GM19468 (cell line): Measurements from ENCODE around the gene DYRK4.
"Not testable (repeated sequence)": the region's sequence is repeated elsewhere in the genome, so short reads cannot be mapped to it uniquely, and the experiment has no call there.

Experiments
- ATAC-seq: cut with Tn5 transposase; IDR thresholded peaks from one replicate; pipeline ENCODE4 v1.9.1; 2021; ENCODE audit warnings: mild to moderate bottlenecking, moderate library complexity, moderate number of reproducible peaks; ENCODE audit not compliant: unreplicated experiment; ENCODE audit errors: extremely low read depth

Gene DYRK4, protein sequence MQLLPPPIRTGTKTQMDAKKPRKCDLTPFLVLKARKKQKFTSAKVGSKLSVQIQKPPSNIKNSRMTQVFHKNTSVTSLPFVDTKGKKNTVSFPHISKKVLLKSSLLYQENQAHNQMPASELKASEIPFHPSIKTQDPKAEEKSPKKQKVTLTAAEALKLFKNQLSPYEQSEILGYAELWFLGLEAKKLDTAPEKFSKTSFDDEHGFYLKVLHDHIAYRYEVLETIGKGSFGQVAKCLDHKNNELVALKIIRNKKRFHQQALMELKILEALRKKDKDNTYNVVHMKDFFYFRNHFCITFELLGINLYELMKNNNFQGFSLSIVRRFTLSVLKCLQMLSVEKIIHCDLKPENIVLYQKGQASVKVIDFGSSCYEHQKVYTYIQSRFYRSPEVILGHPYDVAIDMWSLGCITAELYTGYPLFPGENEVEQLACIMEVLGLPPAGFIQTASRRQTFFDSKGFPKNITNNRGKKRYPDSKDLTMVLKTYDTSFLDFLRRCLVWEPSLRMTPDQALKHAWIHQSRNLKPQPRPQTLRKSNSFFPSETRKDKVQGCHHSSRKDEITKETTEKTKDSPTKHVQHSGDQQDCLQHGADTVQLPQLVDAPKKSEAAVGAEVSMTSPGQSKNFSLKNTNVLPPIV

DNA sequence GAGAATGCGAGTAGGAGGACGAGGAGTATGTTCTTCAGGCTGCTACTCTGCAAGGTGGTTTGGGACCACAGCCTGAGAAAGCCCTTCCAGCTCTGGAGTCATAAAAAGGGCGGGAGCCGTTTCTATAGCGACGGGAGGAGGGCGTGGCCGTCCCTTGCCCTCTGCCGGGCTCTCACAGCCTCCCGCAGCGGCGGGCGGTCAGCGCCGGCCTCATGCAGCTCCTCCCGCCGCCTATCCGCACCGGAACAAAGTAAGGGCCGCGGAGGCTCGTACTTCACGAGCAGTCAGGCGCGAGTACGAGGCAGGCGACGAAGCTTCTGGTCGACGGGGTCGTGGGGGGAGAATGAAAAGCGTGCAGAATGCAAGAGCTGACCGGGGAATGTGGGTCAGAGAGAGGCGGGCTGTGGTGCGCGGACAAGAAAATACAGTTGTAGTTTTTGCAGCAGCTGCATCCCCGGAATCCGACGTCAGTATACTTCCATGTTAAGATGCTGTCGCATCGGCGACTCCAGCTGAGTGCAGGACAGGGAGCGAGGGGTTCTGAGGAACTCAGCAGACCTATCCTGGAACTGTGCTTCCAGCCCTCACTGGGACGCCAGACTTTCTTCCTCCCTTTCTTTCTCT, at the start of gene DYRK4:
DYRK4 (plus strand) TSS at position 175 of the 624 bp plus-strand sequence; CDS start at position 213, 38 bp downstream.
- ATAC-seq = no peak

DNA sequence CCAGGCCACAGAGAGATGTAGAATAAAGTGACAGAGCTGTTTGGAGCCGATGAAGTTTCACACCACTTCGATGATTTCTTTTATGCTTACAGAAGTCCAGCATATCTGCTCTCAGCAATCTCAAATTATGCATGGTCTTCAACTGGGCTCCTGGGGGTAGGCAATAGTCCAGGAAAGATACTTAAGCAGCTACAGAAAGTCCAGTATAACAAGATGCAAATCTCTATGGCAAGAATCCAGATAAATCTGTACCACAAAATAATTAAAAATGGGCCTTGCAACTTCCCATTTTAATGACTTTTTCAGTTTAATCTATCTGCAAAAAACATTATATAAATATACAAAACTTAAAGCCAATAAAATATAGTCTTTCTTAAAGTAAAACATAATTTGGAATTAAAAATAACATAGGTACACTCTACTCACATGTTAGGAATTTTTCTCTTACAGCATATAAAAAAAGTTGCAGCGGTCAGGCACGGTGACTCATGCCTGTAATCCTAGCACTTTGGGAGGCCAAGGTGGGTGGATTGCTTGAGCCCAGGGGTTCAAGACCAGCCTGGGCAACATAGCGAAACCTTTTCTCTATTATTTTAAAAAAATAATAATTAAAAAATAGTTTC, 43.8 kb upstream of the DYRK4 start:
- no peak for ATAC-seq

DNA sequence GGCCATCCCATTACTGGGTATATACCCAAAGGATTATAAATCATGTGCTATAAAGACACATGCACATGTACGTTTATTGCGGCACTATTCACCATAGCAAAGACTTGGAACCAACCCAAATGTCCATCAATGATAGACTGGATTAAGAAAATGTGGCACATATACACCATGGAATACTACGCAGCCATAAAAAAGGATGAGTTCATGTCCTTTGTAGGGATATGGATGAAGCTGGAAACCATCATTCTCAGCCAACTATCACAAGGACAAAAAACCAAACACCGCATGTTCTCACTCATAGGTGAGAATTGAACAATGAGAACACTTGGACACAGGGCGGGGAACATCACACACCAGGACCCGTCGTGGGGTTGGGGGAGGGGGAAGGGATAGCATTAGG, 38.6 kb upstream of the DYRK4 start:
- ATAC-seq = not testable (repeated sequence)

DNA sequence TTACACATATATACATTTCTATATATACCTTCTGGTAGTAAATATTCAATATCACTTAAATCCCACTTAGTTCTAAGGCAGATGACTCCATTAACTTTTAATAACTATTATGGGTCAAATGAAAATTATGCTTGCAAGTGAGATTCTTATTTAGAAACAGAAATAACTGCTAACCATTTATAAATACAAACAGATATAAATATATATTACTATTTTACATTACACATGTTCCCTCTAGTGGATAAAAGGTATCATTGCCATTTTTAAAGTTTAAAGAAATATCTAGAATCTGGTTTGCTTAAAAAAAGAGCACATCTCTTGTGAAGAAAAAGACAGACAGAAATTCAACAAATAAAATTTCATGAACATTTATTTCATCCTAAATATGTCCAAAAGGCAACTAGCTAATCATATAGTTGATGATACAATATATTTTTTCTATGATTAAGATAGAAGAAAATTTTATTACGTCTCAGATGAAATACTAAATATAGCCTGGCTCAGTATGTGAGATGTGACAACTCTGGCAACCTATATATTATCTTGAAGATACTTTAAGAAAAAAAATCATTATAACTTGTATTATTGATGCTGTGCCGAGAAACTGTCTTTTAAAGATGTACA, 35.0 kb upstream of the DYRK4 start:
- ATAC-seq = no peak

DNA sequence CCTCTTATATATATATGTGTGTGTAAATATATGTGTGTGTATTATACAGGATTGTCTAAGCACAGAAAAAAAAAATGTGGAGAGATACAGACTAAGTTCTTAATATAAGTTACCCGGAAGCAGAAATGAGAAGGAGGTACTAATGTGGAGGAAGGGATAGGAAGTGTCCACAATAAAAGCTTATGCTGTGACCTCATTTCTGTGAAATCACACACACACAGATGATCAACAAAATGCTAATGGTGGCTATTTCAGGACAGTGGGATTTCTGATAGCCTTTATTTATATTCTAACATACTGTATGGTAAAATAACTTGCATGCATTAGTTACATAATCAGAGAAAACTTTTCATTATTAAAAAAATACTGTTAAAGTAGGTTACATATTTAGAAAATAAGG, 31.8 kb upstream of the DYRK4 start:
- no peak for ATAC-seq

DNA sequence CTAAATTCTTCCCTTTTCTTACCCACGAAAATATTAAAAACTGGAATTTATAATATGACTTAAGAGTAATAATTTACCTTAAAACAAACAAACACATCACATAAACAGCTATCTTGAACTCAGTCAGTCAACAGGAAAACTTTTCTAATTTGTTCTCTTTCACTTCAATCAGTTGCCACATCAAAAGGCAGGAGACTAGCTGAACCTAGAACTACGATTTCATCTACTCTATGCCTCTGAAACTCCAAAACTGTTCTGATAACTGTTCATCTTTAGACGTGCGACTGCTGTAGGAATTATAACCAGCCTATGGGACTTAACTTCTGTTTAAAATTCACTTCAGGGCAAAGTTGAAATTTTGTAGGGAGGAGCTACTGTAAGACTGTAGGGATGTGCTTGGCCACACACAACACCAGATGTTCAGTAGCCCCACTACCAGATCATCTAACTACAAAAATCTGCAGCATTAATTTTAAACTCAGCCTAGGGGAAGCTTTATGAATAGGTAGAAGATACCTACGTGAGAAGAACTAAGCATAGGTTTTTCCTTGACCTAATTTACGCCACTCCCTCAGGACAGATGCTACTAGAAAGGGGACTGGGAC, 30.9 kb upstream of the DYRK4 start:
- ATAC-seq = no peak

DNA sequence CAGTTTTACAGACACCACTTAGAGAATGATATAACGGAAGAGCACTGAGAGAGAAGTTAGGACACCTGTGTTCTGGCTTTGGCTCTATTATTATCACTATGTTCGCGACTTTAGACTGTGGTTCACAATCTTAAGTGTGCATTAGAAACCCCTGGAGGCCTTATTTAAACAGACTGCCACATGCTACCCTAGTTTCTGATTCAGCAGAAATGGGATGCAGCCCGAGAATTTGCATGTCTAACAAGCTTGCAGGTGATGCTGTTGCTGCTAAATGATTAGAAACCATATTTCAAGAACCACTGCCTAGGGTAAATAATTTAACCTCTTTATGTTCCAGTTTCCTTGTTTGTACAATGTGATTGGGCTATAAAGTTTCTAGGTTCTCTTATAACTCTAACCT, 26.9 kb upstream of the DYRK4 start:
- no peak for ATAC-seq

DNA sequence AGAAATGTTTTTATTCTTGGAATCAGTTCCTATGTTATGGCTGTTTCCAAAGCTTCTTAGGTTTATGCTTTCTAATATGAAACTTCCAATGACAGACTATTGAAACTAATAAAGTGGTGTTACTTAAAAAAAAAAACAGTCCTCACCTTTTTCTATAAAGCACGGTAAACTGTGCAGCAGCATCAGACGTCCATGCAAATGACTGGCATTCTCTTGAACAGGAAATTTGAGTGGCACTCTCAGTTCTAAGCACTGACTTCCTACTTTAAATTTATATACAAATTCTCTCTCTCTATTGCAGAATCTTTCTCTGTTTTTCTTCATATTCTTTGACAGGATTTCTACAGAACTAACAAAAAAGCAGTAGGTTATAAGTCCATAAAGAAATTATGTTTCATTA, 26.1 kb upstream of the DYRK4 start:
- ATAC-seq = no peak

DNA sequence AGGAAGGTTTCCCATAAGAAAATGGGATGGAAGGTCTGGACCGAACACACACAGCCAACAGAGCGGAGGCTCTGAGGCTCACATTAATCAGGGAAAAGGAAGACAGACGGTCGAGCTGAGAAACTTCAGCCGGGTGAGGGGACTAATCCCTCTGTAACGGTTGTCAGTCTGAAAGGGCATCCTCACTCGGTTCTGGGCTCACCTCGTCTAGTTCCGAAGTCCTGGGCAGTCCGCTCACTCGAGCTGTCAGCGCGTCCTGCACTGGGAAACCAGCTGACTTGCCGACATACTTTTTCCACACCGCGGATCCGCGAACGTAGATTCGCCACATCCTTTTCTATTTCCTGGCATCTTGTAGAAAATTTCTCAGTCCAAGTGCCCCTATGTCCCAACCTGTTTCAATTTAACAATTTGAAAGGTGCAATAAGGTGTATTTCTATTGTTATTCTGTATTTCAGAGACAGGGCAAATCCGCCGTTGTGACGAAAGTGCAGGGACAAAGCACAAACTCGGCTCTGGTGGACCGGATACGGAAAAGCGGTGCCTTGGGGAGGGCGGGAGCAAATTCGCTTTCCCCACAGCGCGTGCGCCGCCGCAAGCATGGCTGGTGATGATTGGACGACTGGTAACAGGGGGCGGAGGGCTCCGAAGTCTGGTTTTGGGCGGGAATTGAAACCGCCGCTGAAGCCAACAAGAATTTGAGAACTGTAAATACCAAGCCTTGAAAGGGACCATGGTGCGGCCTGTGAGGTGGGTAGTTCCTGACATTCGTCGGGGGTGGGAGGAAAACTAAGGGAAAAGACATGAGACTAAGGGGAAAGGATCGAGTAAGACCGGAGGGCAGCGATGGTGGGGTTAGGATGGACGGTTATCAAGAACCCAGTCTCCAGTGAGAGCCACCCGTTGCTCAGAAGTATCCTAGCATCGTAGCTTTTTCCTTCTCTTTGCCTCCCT, 23.5 kb upstream of the DYRK4 start, which contains the start of gene RAD51AP1:
RAD51AP1 (plus strand) TSS at position 684 of the 954 bp plus-strand sequence; CDS start at position 734, 50 bp downstream.
- ATAC-seq = peak; percentile 31

DNA sequence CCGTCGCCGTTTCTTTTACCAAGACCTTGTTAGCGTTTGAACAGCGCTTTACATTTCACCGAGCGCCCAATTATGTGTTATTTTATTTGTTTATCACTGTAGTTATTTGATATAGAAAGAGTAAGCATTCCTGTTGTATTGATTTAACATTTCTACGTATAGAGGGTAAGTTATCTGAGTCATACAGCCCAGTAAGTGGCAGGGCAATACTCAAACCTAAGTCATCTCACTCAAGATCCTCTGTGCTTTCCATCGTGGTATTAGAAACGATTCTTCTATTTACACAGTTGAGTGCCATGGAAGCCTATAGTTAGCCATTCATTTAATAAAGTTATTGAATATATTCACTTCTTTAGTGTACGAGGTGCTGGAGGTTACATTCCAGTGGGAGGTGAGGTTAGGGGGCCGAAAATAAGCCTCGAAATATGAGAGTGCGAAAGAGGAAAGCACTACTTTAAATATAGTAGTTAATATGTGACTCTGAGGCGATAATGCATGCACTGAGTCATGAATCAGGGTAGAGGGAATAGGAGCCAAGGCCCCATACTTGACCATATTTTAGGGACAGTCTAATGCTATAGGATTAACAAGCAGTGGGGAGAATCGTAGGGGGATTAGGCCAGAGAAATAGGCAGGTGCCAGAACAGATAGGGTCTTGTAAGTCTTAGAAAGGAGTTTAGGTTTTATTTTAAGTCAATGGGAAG, 22.7 kb upstream of the DYRK4 start:
- no peak for ATAC-seq

DNA sequence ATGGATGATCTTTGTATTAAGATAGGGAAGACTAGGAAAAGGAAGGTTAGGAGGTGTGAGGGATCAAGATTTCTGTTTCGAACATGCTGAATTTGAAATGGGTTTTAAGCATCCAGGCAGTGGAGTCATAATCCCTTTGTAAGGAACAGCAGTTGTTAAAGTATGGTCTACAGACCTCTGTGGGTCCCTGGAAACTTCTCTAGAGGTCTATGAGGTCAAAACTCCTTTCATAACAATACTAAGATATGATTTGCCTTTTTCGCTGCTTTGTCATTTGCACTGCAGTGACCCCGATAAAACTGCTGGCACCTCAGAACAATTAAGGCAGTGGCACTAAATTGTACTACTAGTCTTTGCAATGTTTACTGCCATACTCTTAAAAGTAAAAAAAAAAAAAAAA, 21.8 kb upstream of the DYRK4 start:
- ATAC-seq = no peak

DNA sequence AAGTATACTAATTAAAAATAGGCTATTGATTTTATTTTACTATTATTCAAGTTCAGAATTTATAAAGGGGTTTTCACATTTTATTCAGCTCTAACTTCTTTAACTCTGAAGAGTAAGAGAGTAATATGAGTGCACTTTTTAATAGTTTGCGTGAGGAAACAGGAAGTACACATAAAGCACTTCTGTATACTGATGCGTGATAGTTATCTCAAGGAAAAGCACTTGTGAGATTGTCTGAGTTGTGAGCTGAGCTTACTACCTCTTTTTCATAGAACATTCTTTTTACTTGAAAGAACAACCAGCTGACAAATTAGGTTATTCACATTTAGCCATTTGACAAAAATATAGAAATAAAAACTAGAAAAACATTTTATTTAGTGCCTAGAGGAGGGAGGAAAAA, 21.4 kb upstream of the DYRK4 start:
- ATAC-seq = no peak

DNA sequence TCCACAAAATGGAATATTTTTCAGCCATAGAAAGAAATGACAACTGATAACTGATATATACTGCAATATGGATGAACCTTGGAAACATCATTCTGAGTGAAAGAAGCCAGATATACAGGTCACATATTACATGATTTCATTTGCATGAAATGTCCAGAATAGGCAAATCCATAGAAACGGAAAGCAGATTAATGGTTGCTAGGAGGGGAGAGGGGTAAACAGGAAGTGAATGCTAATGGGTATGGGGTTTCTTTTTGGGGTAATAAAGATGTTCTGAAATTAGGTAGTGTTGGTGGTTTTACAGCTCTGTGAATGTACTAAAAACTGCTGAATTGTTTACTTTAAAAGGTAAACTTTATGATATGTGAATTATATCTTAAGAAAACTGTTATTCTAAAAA, 16.8 kb upstream of the DYRK4 start:
- ATAC-seq = no peak

DNA sequence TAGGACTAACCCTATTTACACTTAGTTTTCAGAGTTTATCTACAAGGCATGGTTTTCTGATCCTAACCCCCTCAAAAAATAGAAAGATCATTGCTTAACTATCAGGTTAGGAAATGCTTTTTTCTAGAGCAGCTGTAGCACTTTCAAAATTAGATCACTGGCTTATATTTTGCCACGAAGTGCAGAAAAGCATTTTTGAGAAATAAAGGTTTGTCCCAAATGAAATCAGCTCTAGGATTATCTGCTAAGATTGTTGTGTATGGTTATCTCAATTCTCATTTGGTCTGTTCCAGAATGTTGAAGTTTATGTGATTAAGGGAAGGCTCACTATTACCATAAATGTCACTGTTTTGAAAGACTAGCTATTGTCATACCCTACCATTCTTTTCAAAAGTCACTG, 9.8 kb upstream of the DYRK4 start:
- ATAC-seq = no peak

DNA sequence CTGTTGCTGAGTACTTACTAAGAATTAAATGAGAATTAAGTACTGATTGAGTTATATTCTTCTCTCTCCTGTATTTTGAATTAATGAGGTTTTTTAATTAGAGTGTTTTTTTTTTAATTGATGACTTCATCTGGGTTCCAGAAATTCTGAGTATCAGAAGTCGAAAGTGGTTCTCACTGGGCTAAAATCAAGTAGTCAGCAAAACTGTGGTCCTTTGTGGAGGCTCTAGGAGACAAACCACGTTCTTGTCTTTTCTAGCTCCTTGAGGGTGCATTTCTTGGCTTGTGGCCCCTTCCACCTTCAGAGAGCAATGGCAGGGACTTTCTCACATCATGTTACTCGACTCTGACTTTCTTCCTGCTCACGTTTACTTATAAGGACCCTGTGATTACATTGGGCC, 8.1 kb upstream of the DYRK4 start:
- no peak for ATAC-seq

DNA sequence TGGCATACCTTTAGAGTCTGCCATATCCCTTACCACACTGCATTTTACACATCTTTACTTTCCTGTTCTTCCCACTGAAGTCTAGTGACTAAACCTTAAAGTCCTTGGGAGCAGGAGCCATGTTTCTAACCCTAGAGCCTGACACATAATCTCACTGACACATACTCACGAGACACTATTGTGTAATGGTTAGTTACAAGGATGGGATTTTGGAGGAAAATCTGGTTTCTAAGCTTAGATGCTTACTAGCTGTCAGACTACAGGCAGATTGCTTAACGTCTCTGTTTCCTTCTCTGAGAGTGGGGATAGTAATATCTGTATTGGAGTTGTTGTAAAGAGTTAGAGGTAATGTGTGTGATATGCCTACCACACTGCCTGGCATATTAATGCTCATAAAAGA, 6.2 kb upstream of the DYRK4 start:
- ATAC-seq = no peak

DNA sequence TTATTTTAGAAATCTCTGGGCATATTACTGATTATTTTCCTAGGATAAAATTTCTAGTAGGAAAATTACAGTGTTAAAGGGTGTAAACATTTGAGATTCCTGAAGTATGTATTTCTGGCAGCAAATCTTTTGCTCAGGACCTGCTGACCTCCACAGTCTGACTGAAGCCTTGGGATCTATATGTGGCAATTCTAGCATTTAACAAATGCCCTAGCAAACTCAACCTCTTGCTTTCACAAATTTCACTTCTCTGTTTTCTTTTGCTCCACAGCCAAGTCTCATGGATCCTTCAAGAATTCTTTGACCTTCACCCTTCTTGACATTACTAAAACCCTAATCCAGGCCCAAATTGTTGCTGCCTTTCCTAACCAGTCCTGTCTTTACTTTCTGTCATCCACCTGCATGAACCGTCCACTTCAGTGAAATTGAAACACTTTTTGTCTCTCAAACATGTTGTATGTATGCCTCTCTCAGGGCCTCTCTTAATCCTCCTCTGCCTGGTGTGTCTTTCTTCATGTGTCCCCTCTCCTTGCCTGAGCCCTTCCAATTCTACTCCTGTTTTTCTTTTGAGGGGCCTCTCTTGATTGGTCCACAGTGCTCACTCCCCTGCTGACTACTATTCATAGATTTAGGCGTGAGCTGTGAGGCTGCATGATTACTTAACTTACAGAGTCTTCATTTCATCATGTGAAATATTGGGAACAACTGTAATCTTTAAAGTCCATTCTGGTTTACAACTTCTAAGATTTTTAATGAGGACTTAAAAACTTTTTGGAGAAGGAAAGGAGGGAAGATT, 5.1 kb upstream of the DYRK4 start:
- no peak for ATAC-seq

DNA sequence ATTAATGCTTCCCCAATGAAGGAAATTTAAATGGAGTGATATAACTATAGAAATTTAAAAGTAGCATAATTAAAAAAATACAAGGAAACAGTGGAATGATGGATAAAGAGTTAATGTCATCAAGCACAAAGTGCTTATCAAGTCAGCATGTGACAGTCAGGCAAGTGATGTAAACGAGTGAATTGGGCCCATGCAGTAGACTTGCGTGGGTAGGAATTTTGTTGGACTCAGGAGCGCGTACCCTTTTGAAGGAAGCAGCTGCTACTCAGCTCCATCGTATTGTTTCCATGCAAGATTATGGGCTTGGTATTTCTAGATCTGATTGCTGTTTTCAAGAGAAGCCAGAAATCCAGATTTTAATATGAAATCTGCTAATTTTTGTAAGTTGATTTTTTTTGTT, 4.4 kb upstream of the DYRK4 start:
- ATAC-seq = no peak
